Progenitor cell of endocrine pancreas (in vitro differentiated cells): ENCODE results near the gene LRRC10. TPM values are rescaled to one million over a fixed set of nuclear protein-coding genes. Genes with fewer than 3 reads are reported as not detected.

ENCODE experiments used
- DNase-seq: peaks from one replicate; pipeline ENCODE4 v3.0.0; 2021; ENCODE audit warnings: low spot score; ENCODE audit not compliant: unreplicated experiment
- H3K27ac Mint-ChIP-seq: 2 replicates; pipeline ENCODE4 v1.8.0; 2021; ENCODE audit warnings: mild to moderate bottlenecking, moderate library complexity, mixed read lengths
- H3K27me3 Mint-ChIP-seq: 2 replicates; pipeline ENCODE4 v1.8.0; 2021; ENCODE audit warnings: mixed read lengths
- H3K36me3 Mint-ChIP-seq: 2 replicates; pipeline ENCODE4 v1.8.0; 2022; ENCODE audit warnings: mixed read lengths; ENCODE audit not compliant: insufficient read depth
- H3K4me1 Mint-ChIP-seq: 2 replicates; pipeline ENCODE4 v1.8.0; 2021; ENCODE audit warnings: low read depth, mixed read lengths
- H3K4me3 Mint-ChIP-seq: 2 replicates; pipeline ENCODE4 v1.8.0; 2021; ENCODE audit warnings: low read depth, mild to moderate bottlenecking, moderate library complexity, mixed read lengths
- H3K9me3 Mint-ChIP-seq: 2 replicates; pipeline ENCODE4 v1.8.0; 2021; ENCODE audit warnings: low read depth, mixed read lengths
- total RNA-seq: library from RNA; stranded (reverse); gene quantifications from 2 replicates; pipeline ENCODE4 v1.2.1, GENCODE V29; 2021
- TF ChIP-seq, protein P1 (sequence below): fragments of 200-600 bp; sonication (generic); IDR thresholded peaks from one replicate; pipeline ENCODE4 v1.5.0; 2021; ENCODE audit warnings: antibody characterized with exemption, mild to moderate bottlenecking; ENCODE audit not compliant: unreplicated experiment

The LRRC10 gene
- total RNA-seq, 1 donor from 2014 or later, result not detected

DNA sequence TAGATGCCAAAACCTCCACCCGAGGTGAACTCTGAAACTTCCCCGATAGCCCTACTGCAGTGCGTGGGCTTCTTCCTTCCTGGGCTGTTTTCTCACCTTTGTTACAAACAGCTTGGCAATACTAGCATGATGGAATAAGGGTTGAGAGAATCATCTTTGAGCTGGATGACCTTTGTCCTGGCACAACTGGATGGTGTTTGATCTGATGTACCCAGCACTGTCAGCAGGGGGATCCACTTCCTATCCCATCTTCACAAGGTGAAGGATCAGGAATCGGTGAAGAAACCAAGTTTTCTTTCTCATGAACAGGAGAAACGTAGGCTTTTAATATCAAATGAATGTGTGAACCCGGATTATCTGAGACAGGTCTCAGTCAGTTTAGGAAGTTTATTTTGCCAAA lies 19.5 kb upstream of the LRRC10 start:
- H3K4me1 Mint-ChIP-seq, result no peaks in the 10 kb centered on the region
- TF ChIP-seq, protein P1, sequence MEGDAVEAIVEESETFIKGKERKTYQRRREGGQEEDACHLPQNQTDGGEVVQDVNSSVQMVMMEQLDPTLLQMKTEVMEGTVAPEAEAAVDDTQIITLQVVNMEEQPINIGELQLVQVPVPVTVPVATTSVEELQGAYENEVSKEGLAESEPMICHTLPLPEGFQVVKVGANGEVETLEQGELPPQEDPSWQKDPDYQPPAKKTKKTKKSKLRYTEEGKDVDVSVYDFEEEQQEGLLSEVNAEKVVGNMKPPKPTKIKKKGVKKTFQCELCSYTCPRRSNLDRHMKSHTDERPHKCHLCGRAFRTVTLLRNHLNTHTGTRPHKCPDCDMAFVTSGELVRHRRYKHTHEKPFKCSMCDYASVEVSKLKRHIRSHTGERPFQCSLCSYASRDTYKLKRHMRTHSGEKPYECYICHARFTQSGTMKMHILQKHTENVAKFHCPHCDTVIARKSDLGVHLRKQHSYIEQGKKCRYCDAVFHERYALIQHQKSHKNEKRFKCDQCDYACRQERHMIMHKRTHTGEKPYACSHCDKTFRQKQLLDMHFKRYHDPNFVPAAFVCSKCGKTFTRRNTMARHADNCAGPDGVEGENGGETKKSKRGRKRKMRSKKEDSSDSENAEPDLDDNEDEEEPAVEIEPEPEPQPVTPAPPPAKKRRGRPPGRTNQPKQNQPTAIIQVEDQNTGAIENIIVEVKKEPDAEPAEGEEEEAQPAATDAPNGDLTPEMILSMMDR, result no peak
- no peaks in the 10 kb centered on the region for H3K36me3 Mint-ChIP-seq
- H3K9me3 Mint-ChIP-seq, result no peaks in the 10 kb centered on the region
- DNase-seq, result no peak
- no peaks in the 10 kb centered on the region for H3K27me3 Mint-ChIP-seq
- no peak overlapping the region for H3K4me3 Mint-ChIP-seq
- H3K27ac Mint-ChIP-seq, result no peak overlapping the region

- H3K27me3 Mint-ChIP-seq, result no peaks in the 10 kb centered on the region
- TF ChIP-seq, protein P1, result no peak
- no peaks in the 10 kb centered on the region for H3K4me1 Mint-ChIP-seq
- no peak for DNase-seq
- H3K27ac Mint-ChIP-seq, result no peak overlapping the region
- no peaks in the 10 kb centered on the region for H3K36me3 Mint-ChIP-seq
- no peak overlapping the region for H3K4me3 Mint-ChIP-seq
- no peaks in the 10 kb centered on the region for H3K9me3 Mint-ChIP-seq
Observed at GRCh38 chr12:69627501-69627900, 16.8 kb upstream of the LRRC10 start.

DNA sequence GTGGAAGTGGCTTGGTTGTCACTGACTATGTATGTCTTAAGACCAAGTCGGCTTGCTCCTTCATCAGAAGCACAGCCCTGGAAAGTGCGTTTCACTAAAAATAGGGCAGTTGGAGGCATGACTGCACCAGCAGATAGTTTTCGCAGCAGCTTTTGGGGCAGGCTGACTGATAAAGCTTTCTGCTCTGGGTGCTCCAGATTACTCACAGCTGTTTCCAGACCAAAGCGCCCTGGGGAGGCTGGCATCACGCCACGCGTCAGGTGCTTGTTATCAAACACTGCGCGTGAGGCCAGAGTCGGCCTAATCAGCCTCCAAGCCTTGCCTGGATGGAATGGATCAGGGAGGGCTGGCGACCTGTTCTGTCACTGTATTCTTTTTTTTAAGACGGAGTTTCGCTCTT lies 13.3 kb upstream of the LRRC10 start:
- Mint-ChIP-seq H3K36me3 (no peaks in the 10 kb centered on the region), H3K4me1 (no peaks in the 10 kb centered on the region), H3K4me3 (no peak overlapping the region), H3K9me3 (no peaks in the 10 kb centered on the region), H3K27me3 (no peaks in the 10 kb centered on the region), H3K27ac (no peak overlapping the region)
- no peak for DNase-seq
- TF ChIP-seq, protein P1, result no peak

GRCh38 chr12:69621551-69621950 lies 10.8 kb upstream of the LRRC10 start:
- DNase-seq, result no peak
- Mint-ChIP-seq H3K27me3 (no peaks in the 10 kb centered on the region), H3K27ac (no peak overlapping the region), H3K4me1 (no peaks in the 10 kb centered on the region), H3K9me3 (no peaks in the 10 kb centered on the region), H3K4me3 (no peak overlapping the region), H3K36me3 (no peaks in the 10 kb centered on the region)
- TF ChIP-seq, protein P1, result no peak

DNA sequence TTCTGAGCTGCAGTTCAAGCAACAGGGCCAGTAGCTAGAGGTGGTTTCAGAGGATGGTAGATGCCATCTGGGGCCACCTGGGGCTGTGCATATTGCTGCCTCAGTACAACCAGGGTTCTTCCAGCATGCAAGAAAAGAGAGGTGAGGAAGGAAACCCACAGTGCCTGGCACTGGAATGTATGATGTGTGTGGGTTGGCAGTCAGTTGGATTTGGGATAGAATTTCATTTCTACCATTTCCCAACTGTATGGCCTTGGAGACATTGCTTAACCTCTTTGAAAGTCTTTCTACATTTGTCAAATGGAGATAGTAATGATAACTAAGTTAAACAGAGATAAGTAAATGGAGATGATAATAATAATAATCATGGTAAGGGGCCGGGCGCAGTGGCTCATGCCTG lies 10.2 kb upstream of the LRRC10 start:
- Mint-ChIP-seq H3K27ac (no peak overlapping the region), H3K36me3 (no peaks in the 10 kb centered on the region), H3K9me3 (no peaks in the 10 kb centered on the region), H3K27me3 (no peaks in the 10 kb centered on the region), H3K4me3 (no peak overlapping the region), H3K4me1 (no peaks in the 10 kb centered on the region)
- TF ChIP-seq, protein P1, result no peak
- no peak for DNase-seq
